NCI-H146 treated with DMSO at 0.1 percent for 48 hours (cell line): Measurements from ENCODE around the gene ZNF516.

Source experiments
- DNase-seq: peaks from one replicate; lab custom pipeline; 2025; ENCODE audit not compliant: unreplicated experiment; lab: John Stamatoyannopoulos, UW

ZNF516 gene

DNA sequence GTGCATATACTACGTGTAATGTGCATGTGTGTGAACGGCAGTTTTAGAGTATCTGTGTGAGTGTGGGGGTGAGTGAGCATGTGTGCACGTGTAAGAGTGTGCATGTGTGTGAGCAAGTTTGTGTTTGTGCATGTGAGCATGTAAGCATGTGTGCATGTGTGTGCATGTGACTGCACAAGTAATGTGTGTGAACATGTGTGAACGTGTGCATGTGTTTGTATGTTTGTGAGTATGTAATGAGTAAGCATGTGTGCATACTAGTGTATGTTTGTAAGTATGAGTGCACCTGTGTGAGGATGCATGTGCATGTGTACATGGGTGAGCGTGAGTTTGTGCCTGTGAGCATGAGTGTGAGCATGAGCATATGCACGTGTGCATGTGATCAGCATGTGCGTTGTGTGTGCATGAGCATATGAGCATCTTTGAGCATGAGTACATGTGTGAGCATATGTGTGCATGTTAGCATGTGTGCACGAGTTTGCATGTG lies 90.7 kb downstream of the ZNF516 start:
- no peak for DNase-seq

GRCh38 chr18:76402026-76402990 lies 92.7 kb downstream of the ZNF516 start:
- no peak for DNase-seq

DNA sequence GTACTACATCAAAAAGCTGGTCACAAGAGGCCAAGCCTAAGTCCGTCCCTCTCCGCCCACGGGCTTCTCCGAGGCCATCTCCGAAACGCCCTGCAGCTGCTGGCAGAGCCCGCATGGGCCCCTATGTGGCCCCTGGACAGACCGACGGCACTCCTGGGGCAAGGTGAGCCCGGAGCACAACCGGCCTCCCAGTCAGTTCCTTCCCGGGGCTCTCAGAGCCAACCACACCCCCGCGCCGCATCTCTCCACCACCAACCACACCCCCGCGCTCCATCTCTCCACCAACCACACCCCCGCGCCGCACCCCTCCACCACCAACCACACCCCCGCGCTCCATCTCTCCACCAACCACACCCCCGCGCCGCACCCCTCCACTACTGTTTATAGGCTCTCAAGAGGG lies 93.5 kb downstream of the ZNF516 start:
- DNase-seq: no peak

DNA sequence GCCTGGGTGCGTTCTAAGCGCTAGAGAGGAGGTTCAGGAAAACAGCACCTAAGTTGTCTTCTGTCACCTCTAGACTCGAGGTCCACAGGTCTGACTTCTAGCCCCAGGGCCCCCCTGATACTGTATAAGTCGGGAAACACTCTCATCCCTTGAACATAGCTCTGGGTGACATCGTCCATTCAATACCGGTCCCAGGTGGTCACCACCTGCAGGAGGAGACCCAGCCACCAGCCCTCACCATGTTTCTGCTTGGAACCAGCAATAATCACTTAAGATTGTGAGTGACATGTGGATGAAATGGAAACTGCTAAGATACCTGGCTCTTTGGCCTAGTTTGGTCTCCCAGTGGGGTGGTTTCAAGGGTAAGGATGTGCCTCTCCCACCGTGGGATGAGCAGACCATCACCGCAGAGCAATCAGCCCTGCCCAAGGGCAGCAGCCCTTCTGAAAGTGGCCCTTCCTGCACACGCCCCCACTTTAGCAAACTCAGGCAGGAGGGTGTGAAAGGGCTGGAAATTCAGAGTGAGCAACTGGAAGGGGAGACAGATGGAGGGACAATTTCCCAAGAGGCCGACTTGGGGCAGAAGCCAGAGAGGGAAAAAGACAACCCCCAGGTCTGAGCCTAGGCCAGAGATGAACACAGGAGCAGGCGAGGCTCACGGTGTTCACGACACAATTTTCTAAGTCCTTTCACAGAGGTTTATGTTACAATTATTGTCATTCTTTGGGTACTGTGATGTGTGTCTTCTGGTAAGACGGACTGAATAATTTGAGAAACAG lies 95.2 kb downstream of the ZNF516 start:
- DNase-seq: no peak

DNA sequence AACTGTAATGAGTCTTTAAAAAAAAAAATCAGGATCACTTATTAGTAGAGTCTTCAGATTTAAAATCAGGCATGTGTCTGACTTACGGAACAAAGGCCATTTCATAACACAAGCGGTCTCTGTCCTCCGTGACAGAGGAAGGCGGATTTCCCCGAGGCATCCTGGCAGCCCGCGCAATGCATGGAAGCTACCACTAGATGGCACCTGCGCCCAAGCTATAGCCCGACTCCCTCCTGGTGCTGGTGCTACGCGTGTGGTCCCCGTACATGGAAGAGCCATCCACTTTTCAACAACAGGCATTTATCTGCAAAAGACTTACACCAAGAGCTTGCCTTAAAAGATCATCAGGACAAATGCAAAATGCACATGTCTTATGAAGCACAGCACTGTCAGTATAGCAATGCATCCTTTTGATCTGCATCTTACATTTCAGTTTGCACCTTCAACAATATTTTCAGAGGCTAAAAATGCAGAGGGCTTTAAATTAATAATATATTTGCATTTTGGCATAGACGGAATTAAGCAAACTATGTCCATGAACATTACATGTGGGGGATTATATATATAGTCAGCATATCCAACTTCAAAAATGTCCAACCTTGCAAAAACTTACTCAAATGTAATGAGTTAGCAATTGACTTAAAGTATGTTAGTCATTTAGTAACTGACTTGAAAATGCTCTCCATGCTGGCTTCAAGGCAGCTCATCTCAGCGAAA lies 96.0 kb downstream of the ZNF516 start:
- DNase-seq: peak; percentile 69

DNA sequence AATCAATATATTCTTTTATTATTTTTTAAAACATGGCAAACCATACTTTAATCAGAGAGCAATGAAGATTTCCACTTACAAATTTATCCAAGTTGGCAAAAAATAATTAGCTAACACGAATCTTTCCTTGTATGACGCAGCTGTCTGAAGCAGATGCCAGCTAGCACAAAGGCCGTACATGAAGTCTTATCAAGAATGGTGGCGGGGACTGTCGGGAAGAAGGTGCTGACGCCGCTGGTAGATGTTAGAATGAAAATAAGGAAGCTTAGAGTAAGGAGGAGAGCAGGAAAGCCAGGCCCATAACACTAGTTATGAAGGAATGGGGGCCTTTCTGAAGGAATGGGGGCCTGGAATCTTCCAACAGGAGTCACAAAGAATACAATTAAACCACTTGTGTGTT lies 96.7 kb downstream of the ZNF516 start:
- DNase-seq: no peak

GRCh38 chr18:76397631-76398030 lies 97.4 kb downstream of the ZNF516 start:
- no peak for DNase-seq

DNA sequence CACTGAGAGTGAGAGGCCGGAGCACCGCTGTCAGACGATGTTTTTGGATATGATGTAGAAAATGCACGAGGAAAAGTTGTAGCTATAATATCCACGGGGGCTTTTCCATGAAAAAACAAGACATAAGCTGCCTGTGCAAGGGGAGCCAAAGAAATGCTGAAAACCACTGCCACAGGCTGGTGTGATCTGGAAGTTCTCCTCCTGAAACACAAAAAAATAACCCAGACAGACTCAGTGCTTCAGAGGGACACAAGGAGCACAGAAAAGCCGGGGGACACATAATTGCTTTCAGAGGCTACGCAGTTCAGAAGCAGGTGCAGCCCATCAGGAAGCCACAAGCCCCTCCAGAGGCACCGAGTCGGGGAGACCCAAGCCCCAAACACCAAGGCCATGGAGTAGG lies 98.2 kb downstream of the ZNF516 start:
- DNase-seq: no peak

GRCh38 chr18:76395609-76396008 lies 99.4 kb downstream of the ZNF516 start:
- no peak for DNase-seq

DNA sequence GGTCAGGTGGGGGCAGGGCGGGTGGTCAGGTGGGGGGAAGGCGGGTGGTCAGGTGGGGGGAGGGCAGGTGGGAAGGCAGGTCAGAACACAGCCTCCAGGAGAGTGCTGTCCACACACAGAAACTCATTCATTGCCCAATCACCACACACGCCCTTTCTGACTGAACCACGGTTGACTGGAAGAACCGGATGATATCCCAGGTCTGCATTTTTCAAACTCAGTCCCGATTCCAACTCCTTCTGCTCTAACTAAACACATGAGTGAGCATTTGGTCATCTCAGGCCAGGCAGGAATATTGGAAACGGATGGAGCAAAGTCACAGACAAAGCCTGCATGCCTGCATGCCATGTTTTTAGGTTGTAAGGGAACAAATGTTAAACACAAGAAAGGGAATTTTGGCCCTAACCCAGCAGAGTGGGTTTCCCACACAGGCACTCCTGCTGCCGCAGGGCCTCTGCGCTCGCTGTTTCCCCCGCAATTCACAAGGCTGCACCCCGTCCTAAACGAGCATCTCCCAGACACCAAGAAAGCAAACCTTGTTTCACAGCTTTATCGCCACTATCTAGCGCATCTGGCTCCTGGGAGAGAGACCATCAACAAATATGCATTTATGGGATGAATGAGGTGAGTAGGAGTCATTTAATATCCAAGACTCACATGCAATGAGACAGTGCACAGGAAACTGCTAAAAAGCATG lies 100.1 kb downstream of the ZNF516 start:
- no peak for DNase-seq

DNA sequence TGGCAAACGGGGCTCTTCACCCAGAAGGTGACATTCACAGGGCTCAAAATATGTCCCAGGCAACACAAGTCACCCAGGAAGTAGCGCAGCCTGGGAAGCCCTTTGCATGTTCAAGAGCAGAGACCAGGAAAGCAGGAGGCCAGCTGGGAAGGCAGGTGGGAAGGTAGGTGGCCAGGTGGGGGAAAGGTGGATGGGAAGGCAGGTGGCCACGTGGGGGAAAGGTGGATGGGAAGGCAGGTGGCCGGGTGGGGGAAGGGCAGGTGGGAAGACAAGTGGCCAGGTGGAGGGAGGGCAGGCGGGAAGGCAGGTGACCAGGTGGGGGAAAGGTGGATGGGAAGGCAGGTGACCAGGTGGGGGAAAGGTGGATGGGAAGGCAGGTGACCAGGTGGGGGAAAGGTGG lies 102.7 kb downstream of the ZNF516 start:
- DNase-seq: no peak

- DNase-seq: no peak
These were observed 103.3 kb downstream of the ZNF516 start for GRCh38 chr18:76391746-76392145.

GRCh38 chr18:76391038-76391437 lies 104.0 kb downstream of the ZNF516 start:
- no peak for DNase-seq

DNA sequence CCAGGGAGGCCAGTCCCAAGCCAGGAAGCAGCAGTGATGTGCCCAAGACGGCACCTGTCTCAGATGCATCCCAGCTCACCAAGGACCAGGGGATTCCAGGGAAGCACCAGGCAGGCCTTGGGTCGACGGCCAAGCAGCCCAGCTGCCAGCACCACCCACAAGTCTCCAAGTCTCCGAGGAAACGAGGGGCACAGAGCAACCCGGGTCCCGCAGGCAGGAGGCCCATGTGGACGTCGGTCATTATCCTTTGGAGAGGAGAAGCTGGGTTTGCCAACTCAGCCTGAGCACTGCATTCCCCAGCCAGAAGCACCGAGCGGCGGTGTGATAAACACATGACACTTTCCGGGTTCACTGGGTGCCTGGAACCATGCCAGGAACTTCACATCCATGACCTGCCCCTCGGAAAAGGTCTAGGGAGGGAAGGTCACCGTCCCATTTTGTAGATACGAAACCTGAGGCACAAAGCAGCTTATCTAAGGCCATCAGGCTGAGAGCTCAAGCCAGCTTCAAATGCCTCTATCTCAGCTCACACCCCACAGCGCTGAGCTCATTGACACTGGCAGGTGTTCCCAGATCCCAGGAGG lies 104.5 kb downstream of the ZNF516 start:
- no peak for DNase-seq

DNA sequence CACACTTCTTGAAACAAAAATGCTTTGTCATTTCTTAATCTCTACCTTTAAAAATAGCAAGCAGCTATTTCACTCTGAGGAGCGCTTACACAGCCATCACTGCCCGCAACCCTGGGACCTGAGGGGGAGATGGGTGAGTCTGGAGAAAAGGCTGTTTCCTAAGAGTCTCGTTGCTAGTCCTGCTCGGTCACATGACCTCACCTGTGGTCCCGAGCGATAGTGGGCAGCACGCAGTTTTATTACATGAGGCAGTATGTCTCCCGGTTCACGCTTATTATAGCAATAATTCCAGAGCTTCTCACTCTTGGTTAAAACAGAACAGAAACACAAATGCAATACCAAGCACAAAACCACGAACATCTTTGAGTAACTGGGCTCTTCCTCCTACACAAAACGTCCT lies 105.3 kb downstream of the ZNF516 start:
- no peak for DNase-seq

DNA sequence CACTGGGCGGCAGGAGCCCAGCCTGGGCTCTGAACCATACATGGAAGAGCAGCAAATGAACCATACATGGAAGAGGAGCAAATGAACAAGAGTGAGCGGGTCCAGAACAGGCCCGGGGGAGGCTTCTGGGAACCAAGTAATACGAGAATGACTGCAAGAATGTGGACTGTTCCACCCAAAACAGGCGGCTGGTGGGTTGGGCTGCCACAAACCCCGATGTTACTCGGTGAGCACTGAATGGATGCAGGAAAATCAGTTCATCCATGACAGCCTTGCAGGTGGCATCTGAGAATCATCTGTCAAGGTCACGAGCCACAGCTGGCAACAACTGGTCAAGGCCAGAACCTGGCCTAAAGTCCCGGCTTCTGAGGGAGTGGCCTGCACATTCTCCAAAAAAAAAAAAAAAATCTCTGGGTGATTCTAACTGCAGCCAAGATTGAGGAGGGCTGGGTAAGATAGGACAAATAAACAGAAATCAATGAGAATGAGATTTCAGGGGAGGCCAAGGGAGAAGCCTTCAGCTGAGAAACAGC lies 106.1 kb downstream of the ZNF516 start:
- no peak for DNase-seq

GRCh38 chr18:76388261-76388660 lies 106.8 kb downstream of the ZNF516 start:
- no peak for DNase-seq

- no peak for DNase-seq
These were observed 107.4 kb downstream of the ZNF516 start for GRCh38 chr18:76387608-76388007.

DNA sequence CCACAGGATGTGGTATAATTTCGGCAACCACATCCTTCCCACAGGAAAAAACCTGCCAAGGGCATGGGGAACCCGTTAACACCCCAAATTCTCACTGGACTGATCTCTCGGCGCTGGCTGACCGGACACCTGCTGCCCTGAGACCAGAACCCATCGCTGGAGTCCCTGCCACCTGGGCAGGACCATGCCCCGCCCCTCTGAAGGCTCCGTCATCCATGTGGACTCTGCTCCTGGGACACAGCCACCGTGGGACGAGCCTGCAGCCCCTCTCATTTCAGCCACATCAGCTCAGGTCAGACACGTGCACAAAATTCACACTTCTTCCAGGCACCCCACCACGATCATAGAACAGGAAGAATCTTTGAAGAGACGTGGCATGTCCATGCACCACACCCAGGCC lies 108.2 kb downstream of the ZNF516 start:
- DNase-seq: no peak

- DNase-seq: no peak
These were observed 109.0 kb downstream of the ZNF516 start for GRCh38 chr18:76386071-76386470.
